ENCODE results near the gene PCDHB3. TPM values are rescaled to one million over a fixed set of nuclear protein-coding genes. Genes with fewer than 3 reads are reported as not detected.
A peak's percentile ranks its signal among the peaks of the same experiment; 100 is the strongest.

Gene PCDHB3
- 5.4 and 5.7 TPM in 2 replicates for total RNA-seq
- long read RNA-seq, partial matches to known transcripts = 0 of 1 reads
- long read RNA-seq, other reads (novel, unspliced or antisense) = 0 of 1 reads

DNA sequence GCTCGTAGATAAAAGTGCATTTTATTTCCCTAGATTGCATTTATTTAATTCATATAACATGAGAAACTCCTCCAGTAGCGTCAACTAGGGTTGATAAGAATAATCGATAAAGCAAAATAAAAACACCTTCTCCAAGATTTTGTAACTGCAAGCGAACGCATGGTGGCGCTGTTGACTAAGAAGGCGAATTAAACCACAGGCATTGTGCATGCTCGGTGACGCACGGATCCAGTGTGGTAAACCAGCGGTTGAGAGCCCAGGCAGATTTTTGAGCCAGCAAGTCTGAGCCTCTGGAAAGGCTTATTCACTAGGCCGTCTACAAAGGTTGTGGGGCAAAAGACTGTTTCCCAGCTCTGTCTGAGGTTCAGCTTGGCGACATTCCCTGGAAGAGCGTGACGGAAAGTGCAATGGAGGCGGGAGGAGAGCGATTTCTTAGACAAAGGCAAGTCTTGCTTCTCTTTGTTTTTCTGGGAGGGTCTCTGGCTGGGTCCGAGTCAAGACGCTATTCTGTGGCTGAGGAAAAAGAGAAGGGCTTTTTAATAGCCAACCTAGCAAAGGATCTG lies at the start of gene PCDHB3:
TSS of gene PCDHB3 (plus strand) at position 231 of the 563 bp plus-strand sequence. CDS start at position 408, 177 bp downstream.
- TF ChIP-seq, protein P1, sequence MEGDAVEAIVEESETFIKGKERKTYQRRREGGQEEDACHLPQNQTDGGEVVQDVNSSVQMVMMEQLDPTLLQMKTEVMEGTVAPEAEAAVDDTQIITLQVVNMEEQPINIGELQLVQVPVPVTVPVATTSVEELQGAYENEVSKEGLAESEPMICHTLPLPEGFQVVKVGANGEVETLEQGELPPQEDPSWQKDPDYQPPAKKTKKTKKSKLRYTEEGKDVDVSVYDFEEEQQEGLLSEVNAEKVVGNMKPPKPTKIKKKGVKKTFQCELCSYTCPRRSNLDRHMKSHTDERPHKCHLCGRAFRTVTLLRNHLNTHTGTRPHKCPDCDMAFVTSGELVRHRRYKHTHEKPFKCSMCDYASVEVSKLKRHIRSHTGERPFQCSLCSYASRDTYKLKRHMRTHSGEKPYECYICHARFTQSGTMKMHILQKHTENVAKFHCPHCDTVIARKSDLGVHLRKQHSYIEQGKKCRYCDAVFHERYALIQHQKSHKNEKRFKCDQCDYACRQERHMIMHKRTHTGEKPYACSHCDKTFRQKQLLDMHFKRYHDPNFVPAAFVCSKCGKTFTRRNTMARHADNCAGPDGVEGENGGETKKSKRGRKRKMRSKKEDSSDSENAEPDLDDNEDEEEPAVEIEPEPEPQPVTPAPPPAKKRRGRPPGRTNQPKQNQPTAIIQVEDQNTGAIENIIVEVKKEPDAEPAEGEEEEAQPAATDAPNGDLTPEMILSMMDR (conservative IDR thresholded peaks at IDR 0.05) = peak; percentile 39
- Mint-ChIP-seq H3K4me1 (peaks cover 4% of the 10 kb centered on the region), H3K27me3 (ENCODE audit: low read depth) (no peaks in the 10 kb centered on the region), H3K36me3 (ENCODE audit: low read depth) (peaks cover 70% of the 10 kb centered on the region), H3K27ac (ENCODE audit: unreplicated experiment) (no peak within 1 kb of the TSS), H3K4me3 (peak within 1 kb of the TSS; percentile 62), H3K9me3 (peaks cover 19% of the 10 kb centered on the region)
- DNase-seq (ENCODE audit: low read depth, low spot score) = no peak

DNA sequence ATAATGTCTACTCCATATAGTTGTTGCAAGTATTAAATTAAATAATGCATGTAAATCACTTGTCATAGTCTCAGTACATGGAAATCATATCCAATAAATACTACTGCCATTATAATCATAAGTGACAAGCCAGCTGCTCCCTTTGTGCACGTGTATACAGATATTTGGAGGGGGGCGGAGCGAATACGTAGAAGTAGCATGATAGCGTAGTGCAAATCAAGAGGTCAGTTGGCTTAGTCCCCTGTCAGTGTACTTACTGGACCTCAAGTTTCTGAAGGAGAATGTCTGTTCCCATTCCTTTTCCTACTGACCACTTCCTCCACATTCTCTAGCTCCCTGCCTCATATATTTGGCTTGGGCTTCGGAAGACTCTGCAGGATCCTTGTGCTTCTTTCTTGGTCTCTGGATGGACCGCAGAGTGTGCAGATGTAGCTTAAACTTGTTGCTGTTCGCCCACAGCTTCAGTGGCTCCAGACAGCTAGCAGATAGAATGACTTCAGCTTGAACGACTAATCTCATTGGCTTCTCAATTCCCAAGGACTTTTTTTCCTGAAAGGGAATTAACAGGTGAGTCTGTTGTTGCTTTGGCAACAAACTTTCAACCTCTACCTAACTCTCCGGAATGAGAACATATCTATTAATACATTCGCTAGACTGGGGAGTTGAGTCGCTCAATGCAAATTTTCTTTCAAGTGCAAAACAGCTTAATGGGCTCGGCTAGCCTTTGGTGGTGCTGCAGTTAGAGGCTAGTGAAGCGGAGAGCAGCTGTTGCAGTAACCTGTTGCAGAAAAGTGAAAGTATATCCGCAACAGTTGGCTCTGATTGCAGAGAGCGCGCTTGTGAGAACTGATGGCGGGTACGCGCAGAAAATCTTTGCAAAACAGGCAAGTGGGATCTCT lies 49.4 kb upstream of the PCDHB3 start, which contains the start of gene PCDHB1:
TSS of gene PCDHB1 (plus strand) at position 753 of the 899 bp plus-strand sequence. CDS start at position 850, 97 bp downstream.
- H3K36me3 Mint-ChIP-seq (ENCODE audit: low read depth) = no peaks in the 10 kb centered on the region
- no peak for DNase-seq (ENCODE audit: low read depth, low spot score)

DNA sequence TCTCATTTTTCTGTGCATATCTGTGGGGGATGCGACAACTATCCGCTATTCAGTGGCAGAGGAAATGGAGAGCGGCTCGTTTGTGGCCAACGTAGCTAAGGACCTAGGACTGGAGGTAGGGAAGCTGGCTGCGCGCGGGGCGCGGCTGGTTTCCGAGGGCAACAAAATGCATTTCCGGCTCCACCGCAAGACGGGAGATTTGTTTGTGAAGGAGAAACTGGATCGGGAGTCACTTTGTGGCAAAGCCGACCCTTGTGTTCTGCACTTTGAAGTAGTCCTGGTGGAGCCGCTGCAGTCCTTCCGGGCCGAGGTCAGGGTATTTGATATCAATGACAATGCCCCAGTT lies 48.8 kb upstream of the PCDHB3 start:
- Mint-ChIP-seq H3K27ac (ENCODE audit: unreplicated experiment) (peak overlapping the region; percentile 2), H3K27me3 (ENCODE audit: low read depth) (peaks cover 33% of the 10 kb centered on the region), H3K36me3 (ENCODE audit: low read depth) (no peaks in the 10 kb centered on the region), H3K4me1 (peaks cover 14% of the 10 kb centered on the region), H3K9me3 (peaks cover 4% of the 10 kb centered on the region), H3K4me3 (peak overlapping the region; percentile 90)
- peak; percentile 12 for DNase-seq (ENCODE audit: low read depth, low spot score)
- TF ChIP-seq, protein P1 (conservative IDR thresholded peaks at IDR 0.05) = no peak

More for the DNA sequence above, 49.4 kb upstream of the PCDHB3 start, which contains the start of gene PCDHB1:
- Mint-ChIP-seq H3K9me3 (peaks cover 4% of the 10 kb centered on the region), H3K27me3 (ENCODE audit: low read depth) (peaks cover 37% of the 10 kb centered on the region), H3K27ac (ENCODE audit: unreplicated experiment) (peak within 1 kb of the TSS; percentile 2), H3K4me3 (peak within 1 kb of the TSS; percentile 90), H3K4me1 (peaks cover 14% of the 10 kb centered on the region)
- TF ChIP-seq, protein P1 (conservative IDR thresholded peaks at IDR 0.05) = no peak

DNA sequence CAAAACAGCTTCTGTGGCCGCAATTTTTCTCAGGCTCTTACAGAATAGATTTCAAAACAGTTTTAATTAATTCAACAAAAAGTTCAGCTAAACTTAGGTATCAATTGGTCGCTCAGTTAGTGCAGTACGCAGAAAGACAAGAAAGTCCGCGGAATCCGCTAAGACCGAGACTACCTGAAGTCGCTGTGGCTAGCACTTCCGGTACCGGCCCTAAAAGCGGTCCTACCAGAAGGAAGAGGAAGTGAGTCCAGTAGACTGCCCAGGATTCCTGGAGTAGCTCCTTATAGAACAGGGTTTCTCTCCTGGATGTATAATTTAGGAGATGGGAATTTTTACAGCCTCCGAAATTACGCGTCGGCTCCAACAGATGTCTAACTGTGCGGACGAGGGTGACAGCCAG lies 22.4 kb upstream of the PCDHB3 start:
- H3K4me3 Mint-ChIP-seq = no peak overlapping the region
- no peaks in the 10 kb centered on the region for H3K27me3 Mint-ChIP-seq (ENCODE audit: low read depth)

DNA sequence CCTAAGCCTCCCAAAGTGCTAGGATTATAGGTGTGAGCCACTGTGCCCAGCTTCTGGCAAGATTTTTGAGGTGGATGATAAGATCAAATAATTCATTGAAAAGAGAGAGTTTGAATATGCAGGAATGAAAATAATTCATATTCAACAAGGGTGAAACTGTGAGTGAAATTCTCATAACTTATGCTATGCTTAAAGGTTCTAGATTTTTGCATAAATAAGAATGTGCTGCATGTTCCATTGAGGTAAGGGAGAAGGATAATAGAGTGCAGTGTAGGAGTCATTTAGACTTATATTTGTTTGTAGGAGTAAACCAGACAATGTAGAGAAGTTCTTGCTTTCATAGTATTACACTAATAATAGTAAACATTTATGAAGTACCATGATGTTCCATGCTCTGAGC lies 18.0 kb upstream of the PCDHB3 start:
- H3K36me3 Mint-ChIP-seq (ENCODE audit: low read depth) = peaks cover 3% of the 10 kb centered on the region
- H3K27me3 Mint-ChIP-seq (ENCODE audit: low read depth) = peaks cover 1% of the 10 kb centered on the region
- H3K4me1 Mint-ChIP-seq = peaks cover 4% of the 10 kb centered on the region
- H3K27ac Mint-ChIP-seq (ENCODE audit: unreplicated experiment) = no peak overlapping the region
- no peak overlapping the region for H3K4me3 Mint-ChIP-seq
- TF ChIP-seq, protein P1 (conservative IDR thresholded peaks at IDR 0.05) = no peak
- H3K9me3 Mint-ChIP-seq = peaks cover 11% of the 10 kb centered on the region
- DNase-seq (ENCODE audit: low read depth, low spot score) = no peak

More for the DNA sequence above, 22.4 kb upstream of the PCDHB3 start:
- H3K36me3 Mint-ChIP-seq (ENCODE audit: low read depth) = no peaks in the 10 kb centered on the region
- H3K9me3 Mint-ChIP-seq = peaks cover 2% of the 10 kb centered on the region
- no peaks in the 10 kb centered on the region for H3K4me1 Mint-ChIP-seq
- no peak for DNase-seq (ENCODE audit: low read depth, low spot score)
- no peak overlapping the region for H3K27ac Mint-ChIP-seq (ENCODE audit: unreplicated experiment)
- TF ChIP-seq, protein P1 (conservative IDR thresholded peaks at IDR 0.05) = no peak
